CD4-positive, alpha-beta T cell treated with Interleukin-4 for 4 hours (primary cell): ENCODE data around the gene ARHGAP30.

Experiments used
- DNase-seq: peaks from one replicate; pipeline ENCODE4 v3.0.0-alpha.2; 2020

The ARHGAP30 gene

DNA sequence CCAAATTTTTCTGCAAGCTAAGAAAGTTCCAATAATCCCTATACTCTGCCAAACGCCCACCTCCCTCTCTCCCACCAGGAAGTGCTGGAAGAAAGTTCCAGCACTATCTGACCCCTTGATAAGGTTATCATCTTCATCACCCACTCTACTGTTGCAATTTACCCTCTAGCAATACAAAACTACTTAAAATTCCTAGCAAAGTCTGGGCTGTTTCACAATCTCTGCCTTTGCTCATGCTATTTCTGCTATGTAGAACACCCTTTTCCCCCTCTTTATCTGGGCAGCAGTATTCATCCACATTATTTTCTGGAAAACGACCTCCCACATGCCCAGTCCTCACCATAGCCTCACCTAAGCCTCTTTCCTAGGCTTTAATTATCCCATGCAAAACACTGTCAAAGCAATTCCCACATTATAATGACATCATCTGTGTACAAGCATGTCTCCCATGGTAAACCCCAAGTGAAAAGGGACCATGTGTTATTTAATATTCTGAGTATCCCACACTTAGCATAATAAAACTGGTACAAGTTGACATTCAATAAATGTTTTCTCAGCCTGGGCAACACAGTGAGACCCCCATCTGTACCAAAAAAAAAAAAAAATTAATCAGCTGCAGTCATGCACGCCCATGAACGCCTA is 60.7 kb downstream of the ARHGAP30 start:
- DNase-seq = no peak

DNA sequence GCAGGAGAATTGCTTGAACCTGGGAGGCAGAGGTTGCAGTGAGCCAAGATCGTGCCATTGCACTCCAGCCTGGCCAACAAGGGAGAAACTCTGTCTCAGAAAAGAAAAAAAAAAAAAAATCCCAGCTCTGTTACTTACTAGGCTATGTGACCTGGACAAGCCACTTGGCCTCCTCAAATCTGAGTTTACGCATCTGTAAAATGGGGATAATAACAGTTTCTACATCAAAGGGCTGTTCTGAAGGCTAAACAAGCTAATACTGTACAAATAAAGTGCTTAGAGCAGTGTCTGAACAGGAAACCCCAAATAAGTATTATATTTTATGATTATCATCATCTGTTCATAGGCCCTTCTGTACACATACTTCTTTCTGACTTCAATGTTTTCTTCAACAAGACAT is 62.3 kb downstream of the ARHGAP30 start:
- no peak for DNase-seq

DNA sequence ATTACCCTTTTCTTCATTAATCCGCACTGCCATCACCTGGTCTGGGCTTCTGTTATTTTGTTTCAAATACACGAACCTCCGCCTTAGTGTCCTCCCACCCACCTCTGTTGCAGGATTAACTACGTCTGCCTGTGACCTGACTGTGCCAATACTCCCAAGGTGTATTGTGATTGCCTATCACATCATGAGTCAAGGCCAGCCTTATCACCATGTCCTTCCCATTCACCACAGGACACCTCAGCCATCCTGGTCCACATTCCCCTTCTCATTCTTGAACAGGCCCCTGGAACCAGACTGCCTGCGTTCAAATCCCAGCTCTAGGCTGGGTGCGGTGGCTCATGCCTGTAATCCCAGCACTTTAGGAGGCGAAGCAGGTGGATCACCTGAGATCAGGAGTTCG is 63.1 kb downstream of the ARHGAP30 start:
- no peak for DNase-seq

DNA sequence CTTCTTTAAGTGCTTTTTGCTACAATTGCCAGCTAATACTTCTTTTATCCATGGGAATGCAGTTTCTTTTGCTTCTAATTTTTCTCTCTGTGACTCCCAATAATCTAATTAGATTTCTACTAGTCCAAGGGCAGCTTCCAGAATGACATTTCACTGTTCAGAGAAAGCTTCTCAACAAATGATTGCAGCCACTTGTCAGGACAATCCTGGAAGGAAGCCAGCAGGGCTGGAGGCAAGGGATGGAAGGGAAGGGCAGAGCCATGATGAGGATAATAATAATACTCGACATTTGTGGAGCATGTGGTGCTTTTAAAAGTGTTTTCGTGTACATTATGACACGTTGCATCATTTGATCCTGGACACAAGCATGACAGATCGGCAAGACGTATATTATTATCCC is 68.2 kb downstream of the ARHGAP30 start:
- no peak for DNase-seq

- DNase-seq = no peak
Observed at GRCh38 chr1:161000736-161001480, 68.8 kb downstream of the ARHGAP30 start.

DNA sequence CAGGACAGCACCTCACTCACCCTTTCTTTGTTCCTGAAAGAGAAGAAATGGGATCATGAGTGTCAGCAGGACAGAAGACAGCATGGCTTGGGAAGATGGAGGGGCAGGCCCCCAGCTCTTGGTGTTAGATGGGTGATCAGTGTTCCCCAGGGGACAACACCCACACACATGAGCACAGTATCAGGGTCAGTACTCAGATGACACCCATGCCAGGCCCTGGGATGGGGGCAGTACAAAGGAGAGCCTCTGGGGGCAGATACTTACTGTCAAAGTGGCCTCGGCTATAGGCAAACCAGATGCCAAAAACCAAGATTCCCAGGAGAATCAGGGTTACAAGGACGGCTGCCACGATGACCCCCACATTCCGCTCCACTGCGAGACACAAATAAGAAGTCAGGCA is 70.3 kb downstream of the ARHGAP30 start:
- no peak for DNase-seq

GRCh38 chr1:160997323-160998038 is 72.2 kb downstream of the ARHGAP30 start:
- DNase-seq = peak; percentile 62
